Smooth muscle cell of the umbilical artery (primary cell): ENCODE data around the gene INTS1. TPM values are rescaled to one million over a fixed set of nuclear protein-coding genes. Genes with fewer than 3 reads are reported as not detected.

Experiments used
- total RNA-seq: library from RNA; depleted of rRNA; stranded (reverse); fragments of >200 nt; gene quantifications from 2 replicates; pipeline ENCODE4 v1.2.3, GENCODE V29; 2014

The INTS1 gene
- 38.9 and 69.2 TPM in 2 replicates for total RNA-seq

GRCh38 chr7:1503816-1504775 is at the start of gene INTS1:
TSS of gene INTS1 (minus strand) at chr7:1504389. CDS start at chr7:1503960, 429 bp downstream.

GRCh38 chr7:1458683-1459511 is 45.3 kb downstream of the INTS1 start, which contains the start of gene MICALL2:
TSS of gene MICALL2 (minus strand) at chr7:1459470. CDS start at chr7:1459326, 144 bp downstream.

Other genes with a start within 250 kb of the INTS1 start
- gene MICALL2, start 44.9 kb downstream of the INTS1 start, total RNA-seq = 21.1 and 31.0 TPM in 2 replicates
- gene MAFK, start 26.3 kb upstream of the INTS1 start, total RNA-seq = 26.1 and 40.0 TPM in 2 replicates
- 0.23 TPM in 1 of 2 replicates, not detected in the other for gene TMEM184A, start 51.8 kb upstream of the INTS1 start, total RNA-seq
- 13.5 and 17.2 TPM in 2 replicates for gene PSMG3, start 65.6 kb upstream of the INTS1 start, total RNA-seq
- gene ELFN1, start 165.9 kb upstream of the INTS1 start, total RNA-seq = 0.30 and 0.74 TPM in 2 replicates